Measurements from ENCODE around the gene RPS6KA4.

DNA sequence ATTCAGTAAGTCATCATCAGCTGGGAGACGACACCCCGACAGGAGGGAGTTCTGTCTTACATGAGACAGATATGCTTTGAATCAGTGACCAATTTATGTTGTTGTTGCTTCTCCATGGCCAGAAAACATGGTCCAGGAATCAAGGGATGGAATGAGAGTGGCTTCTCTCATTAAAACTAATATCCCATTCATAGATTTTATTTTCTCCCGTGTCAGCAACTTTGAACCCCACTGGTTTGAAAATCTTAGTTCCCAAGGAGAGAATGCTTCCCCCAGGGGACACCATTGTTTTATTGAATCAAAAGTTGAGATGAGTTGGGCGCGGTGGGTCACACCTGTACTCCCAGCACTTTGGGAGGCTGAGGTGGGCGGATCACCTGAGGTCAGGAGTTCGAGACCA lies 42.8 kb downstream of the RPS6KA4 start:
- TF ChIP-seq, protein P1, sequence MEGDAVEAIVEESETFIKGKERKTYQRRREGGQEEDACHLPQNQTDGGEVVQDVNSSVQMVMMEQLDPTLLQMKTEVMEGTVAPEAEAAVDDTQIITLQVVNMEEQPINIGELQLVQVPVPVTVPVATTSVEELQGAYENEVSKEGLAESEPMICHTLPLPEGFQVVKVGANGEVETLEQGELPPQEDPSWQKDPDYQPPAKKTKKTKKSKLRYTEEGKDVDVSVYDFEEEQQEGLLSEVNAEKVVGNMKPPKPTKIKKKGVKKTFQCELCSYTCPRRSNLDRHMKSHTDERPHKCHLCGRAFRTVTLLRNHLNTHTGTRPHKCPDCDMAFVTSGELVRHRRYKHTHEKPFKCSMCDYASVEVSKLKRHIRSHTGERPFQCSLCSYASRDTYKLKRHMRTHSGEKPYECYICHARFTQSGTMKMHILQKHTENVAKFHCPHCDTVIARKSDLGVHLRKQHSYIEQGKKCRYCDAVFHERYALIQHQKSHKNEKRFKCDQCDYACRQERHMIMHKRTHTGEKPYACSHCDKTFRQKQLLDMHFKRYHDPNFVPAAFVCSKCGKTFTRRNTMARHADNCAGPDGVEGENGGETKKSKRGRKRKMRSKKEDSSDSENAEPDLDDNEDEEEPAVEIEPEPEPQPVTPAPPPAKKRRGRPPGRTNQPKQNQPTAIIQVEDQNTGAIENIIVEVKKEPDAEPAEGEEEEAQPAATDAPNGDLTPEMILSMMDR (IDR thresholded peaks at IDR 0.05; ENCODE audit: low read length): no peak
- no peak for TF ChIP-seq EZH2 (IDR thresholded peaks at IDR 0.05; ENCODE audit: borderline replicate concordance, low read length)

Data from OCI-LY1 (cell line).